GOT3 (cell line): ENCODE measurements around the gene STAB2.

Experiments
- DNase-seq: peaks from one replicate; lab custom pipeline; 2025; ENCODE audit warnings: mixed read lengths; lab: John Stamatoyannopoulos, UW

The STAB2 gene

DNA sequence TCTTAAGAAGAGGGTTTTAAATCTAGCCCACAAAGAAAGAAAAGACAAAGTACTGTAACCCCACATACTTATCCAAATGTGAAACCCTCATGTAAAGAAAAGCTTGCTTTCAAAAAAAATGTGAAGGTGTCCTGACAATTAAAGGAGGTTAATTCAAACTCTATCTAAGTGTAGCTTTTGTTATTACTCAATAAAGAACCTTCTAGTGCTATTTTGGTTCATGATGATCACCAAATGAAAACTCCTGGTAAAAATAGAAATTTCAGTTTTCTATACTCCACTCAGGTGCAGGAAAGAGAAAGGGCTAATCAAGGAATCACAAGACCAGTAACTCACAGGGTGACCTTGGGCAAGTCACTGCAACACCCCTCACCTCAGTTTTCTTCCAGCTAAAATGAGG, 1.6 kb downstream of the STAB2 start:
- no peak for DNase-seq

- no peak for DNase-seq
These were observed 2.4 kb downstream of the STAB2 start for GRCh38 chr12:103589517-103589916.

DNA sequence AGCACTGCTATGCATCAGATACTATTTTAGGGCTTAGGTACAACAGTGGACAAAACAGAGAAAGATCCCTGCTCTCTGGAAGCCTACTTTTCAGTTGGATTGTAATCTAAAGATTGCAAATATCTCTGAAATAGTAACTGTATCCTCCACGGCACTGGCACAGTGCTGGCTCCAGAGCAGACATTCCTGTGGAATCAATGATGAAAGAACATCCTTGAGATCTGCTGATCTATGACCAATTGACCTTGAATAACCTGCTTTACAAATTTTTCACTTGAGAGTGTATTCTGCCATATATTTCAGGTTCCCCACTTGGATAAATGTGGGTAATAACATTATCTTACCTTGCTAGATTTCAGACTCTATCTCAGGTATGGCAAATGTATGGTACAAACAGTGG, 3.2 kb downstream of the STAB2 start:
- DNase-seq: no peak

DNA sequence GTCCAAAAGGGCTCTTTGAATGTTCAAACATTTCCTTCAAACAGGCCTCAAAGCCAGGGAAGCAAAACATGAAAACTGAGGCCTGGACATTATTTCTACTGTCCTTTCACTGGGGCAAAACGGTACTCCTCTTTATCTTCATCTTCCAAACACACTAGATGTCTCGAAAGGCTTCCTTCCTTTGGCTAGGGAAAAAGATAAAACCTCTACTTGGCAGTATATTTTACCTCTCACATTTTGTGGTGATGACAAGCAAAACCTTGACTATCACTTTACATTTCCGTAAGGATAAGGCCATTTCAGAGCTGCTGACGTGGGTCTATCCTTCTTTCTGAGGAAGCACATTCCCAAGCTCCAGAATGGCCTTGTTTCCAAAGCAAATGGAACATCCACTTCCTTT, 9.9 kb downstream of the STAB2 start:
- DNase-seq: no peak

GRCh38 chr12:103599274-103599673, 12.2 kb downstream of the STAB2 start:
- DNase-seq: no peak

DNA sequence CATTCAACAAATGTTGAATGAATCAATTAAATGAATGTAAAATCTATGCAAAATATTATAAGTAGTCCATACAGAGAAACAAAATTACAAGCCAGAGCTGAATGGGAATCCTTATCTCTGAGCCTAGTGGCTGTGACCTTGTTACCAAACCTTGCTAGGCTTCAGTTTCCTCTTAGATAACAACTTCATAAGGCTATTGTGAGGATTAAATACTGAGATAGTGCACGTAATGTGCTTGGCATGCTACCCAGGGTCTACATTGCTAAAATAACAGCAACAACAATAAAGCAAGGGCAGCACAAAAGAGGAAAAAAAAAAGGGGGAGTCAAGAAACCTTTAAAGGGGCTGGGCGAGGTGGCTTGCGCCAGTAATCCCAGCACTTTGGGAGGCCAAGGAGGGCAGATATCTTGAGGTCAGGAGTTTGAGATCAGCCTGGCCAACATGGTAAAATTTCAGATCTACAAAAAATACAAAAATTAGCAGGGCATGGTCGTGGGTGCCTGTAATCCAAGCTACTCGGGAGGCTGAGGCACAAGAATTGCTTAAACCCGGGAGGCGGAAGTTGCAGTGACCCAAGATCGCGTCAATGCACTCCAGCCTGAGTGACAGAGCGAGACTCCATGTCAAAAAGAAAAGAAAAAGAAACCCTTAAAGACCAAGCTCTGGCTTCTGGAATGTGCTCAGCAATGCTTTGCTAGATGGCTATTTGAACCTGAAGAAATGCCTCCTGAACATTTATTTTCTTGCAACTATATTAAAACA, 14.1 kb downstream of the STAB2 start:
- no peak for DNase-seq

DNA sequence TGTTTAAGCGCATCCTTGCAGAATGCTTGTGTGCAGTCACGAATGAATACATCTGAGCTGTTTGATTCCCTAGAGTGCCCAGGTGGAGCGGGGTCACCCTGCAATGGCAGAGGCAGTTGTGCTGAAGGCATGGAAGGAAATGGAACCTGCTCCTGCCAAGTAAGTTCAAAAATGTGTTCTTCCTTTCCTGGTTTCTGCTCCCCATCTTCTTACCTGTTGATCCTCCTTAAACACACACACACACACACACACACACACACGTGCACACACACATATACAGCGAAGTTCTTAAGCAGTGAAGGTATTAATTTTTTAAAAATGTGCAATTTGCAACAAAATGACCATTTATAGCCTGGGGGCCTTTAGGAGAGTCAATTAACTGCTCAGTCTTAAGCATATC, 33.3 kb downstream of the STAB2 start:
- no peak for DNase-seq

GRCh38 chr12:103623716-103624115, 36.6 kb downstream of the STAB2 start:
- DNase-seq: no peak

DNA sequence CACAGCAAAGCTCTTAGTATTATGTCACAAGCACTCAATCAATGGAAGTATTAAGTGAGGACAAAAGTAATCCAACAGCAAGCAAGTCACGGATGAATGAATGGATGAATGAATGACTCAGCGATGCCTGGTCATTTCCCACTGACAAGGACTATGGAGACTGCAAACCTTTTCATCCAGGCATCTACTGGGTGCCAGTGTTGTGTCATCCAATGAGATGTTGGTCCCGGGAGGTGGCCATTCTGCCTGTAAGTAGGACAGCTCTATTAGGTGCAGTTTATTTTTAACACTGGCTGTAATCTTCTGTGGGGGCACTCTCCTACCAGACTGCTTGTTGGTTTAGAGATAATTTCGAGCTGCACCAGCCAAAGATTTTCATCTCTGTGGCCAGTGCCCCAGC, 39.4 kb downstream of the STAB2 start:
- DNase-seq: no peak

GRCh38 chr12:103627189-103627855, 40.2 kb downstream of the STAB2 start:
- DNase-seq: no peak

- no peak for DNase-seq
These were observed 45.6 kb downstream of the STAB2 start for GRCh38 chr12:103632554-103633216.

GRCh38 chr12:103634732-103635131, 47.7 kb downstream of the STAB2 start:
- no peak for DNase-seq

- no peak for DNase-seq
These were observed 48.3 kb downstream of the STAB2 start for GRCh38 chr12:103635419-103635818.

- DNase-seq: no peak
These were observed 49.9 kb downstream of the STAB2 start for GRCh38 chr12:103637021-103637420.

DNA sequence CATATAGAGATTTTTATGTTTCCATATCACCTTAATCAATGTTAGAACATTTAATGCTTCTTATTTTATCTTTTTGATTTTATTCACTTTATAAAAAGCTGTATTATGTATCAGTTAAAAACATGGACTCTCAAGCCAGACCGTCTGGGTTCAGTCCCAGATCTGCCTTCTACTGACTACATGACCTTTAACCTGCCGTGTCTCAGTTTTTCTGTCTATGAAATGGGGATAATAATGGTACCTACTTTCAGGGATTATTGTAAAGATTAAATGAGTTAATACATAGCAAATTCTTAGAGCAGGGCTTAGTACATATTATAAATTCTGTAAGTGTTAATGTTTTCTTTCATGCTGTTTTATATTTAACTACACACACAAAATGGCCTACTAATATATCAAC, 50.4 kb downstream of the STAB2 start:
- DNase-seq: no peak

- DNase-seq: no peak
These were observed 52.9 kb downstream of the STAB2 start for GRCh38 chr12:103639983-103640382.

DNA sequence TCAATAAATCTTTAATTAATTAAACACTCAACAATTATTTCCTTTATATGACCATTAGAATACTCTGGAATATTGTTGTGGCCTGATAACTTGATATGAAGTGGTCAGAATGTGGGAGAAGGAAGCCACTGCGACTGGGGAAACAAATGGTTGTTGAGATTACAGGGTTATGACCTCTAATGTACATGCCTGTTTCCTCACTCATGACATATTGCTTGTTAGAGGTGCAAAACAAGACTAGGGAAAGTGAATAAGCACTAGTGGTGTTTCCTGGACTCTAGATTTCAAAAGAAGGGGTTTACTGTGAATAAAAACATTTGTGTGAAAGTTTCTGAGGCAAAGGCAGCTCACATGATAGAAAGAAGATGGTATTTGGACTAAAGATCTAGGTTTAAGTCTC, 53.3 kb downstream of the STAB2 start:
- DNase-seq: no peak

DNA sequence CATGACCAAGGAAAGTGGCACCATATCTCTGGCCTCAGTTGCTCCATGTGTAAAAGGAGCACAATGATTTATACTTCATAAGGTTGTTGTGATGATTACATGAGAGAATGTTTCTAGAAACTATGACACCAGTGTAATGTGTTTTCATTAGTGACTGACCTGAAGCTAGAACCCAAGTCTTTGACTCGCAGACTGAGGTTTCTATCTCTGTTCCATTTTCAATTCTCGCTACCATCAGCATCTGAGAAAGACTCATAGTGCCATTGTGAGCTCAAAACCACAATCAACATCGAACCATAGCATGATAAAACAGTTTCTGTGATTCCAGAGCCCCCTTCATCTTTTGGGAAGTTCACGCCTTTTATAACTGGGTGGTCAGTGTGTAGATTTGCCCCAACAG, 53.8 kb downstream of the STAB2 start:
- DNase-seq: no peak

DNA sequence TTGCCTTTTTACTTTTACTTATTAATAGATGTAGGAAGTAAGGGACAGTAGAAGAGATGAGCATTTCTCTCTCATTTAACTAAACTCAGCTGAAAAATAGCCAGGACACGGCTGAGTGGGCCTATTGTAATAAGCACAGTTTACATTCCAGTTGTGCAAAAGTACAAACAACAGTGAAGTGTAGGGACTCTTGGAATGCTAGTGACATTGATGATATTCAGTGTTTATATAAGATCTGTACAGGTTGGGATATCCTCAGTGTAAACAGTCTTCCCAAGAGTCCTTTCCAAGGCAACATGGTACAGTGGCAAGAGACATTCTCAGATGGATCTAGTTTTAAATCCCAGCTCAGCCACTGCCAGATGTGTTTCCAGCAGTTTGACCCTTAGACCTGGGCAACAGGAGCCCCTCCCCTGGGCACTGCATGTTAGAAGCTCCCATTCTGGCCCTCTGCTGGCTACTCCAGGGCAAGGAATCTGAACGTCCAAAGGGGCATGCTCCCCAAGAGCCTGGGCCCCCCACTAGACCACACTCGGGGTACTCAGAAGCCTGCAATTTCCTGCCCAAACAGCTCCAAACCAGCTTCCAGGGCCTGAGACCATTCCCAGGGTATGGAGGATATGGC, 55.3 kb downstream of the STAB2 start:
- DNase-seq: no peak

DNA sequence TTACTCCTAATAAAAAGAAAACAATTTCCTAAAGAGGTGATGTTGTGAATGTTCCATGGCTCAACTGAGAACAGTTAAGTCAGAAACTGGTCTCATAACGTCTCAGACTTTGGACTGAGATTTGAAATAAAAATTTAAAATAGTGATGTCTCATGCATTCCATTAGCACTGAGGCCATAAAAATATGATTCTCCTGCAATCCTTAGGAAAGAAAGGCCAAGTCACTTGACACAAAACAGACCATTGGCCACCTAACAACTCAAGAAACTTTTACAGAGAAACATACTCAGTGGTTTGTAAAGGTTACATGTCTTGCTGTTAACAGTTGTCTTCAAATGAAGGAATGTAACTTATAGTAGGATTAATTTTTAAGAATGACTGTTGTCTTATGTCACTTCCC, 58.1 kb downstream of the STAB2 start:
- DNase-seq: no peak

GRCh38 chr12:103647267-103647666, 60.2 kb downstream of the STAB2 start:
- no peak for DNase-seq

DNA sequence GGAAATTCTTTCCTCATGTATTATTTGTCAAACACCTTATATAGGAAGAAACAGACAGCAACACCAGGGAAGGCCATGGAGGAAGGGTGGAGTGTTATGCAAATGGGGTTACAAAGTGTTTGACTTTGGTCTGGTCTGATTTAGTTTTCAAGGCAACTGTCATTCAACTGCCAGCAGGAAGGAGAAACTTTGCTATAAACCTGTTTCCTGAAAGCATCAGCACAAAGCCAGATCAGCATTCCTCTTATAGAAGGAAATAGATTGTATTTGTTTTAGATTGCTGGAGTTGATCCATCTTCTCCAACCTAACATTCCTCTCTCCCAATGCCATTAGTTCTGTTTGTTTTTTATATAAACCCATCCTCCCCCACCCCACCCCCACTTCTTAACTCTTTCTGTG, 65.7 kb downstream of the STAB2 start:
- DNase-seq: no peak
